ENCODE results near the gene GSG1L.

- TF ChIP-seq POLR2AphosphoS5 (IDR thresholded peaks at IDR 0.05; ENCODE audit: low read depth, low read length) (no peak), POLR2A (IDR thresholded peaks at IDR 0.05; ENCODE audit: low read depth, low read length) (no peak), TAF1 (IDR thresholded peaks at IDR 0.05; ENCODE audit: low read depth, low read length) (no peak), PAX5 (IDR thresholded peaks at IDR 0.05; ENCODE audit: insufficient read depth, low read length, severe bottlenecking) (no peak), SPI1 (IDR thresholded peaks at IDR 0.05; ENCODE audit: low read depth, low read length) (no peak)
These were observed 59.6 kb downstream of the GSG1L start for GRCh38 chr16:28003923-28004322.
